ENCODE data around the gene GALNT10. TPM values are rescaled to one million over a fixed set of nuclear protein-coding genes. Genes with fewer than 3 reads are reported as not detected.

GALNT10 gene
- total RNA-seq, 2 donors from 2014 or later: 11.5 to 19.5 TPM

- Histone ChIP-seq H3K27ac (no peak overlapping the region), H3K4me1 (no peaks in the 10 kb centered on the region), H3K36me3 (replicated peaks in 1 of 2; ENCODE audit: insufficient read depth in 1 of 2, low read depth in 2 of 2) (no peaks in the 10 kb centered on the region), H3K4me3 (no peak overlapping the region), H3K9me3 (no peaks in the 10 kb centered on the region), H3K27me3 (no peaks in the 10 kb centered on the region)
- WGBS, 2 donors: 80 to 91% methylated on average over 7 of the region's 7 CpGs
- intact Hi-C loops (cut with DNase I): no loop called here
- DNase-seq: no peak
- TF ChIP-seq POLR2A (IDR thresholded peaks at IDR 0.05) (no peak), CTCF (IDR thresholded peaks at IDR 0.05) (no peak)
- ATAC-seq: no peak
Observed at GRCh38 chr5:154308443-154309370, 118.2 kb downstream of the GALNT10 start.

DNA sequence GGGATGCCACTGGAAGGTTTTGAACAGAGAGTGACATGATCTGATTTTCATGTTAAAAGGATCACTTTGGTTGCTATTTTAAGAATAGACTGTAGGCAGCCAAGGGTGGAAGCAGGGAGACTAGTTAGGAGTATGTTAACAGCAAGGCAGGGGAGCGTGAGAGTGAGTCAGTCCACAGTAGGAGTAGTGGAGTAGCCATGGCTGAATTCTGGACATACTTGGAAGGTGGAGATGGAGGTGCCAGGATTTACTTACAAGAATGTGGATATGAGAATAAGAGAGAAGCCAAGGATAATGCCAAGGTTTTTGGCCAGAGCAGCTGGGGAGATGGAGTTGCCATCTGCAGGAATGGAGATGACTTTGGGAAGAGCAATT lies 118.8 kb downstream of the GALNT10 start:
- Histone ChIP-seq H3K4me1 (no peaks in the 10 kb centered on the region), H3K36me3 (replicated peaks in 1 of 2; ENCODE audit: insufficient read depth in 1 of 2, low read depth in 2 of 2) (no peaks in the 10 kb centered on the region), H3K4me3 (no peak overlapping the region), H3K27me3 (no peaks in the 10 kb centered on the region), H3K9me3 (no peaks in the 10 kb centered on the region), H3K27ac (no peak overlapping the region)
- TF ChIP-seq POLR2A (IDR thresholded peaks at IDR 0.05) (no peak), CTCF (IDR thresholded peaks at IDR 0.05) (no peak)
- intact Hi-C loops (cut with DNase I): no loop called here
- ATAC-seq: no peak
- WGBS, 2 donors: 89 to 94% methylated on average over 1 of the region's 1 CpG
- DNase-seq: no peak

GRCh38 chr5:154309805-154310204 lies 119.3 kb downstream of the GALNT10 start:
- Histone ChIP-seq H3K9me3 (no peaks in the 10 kb centered on the region), H3K36me3 (replicated peaks in 1 of 2; ENCODE audit: insufficient read depth in 1 of 2, low read depth in 2 of 2) (no peaks in the 10 kb centered on the region), H3K27ac (no peak overlapping the region), H3K4me3 (no peak overlapping the region), H3K27me3 (no peaks in the 10 kb centered on the region), H3K4me1 (no peaks in the 10 kb centered on the region)
- intact Hi-C loops (cut with DNase I): no loop called here
- TF ChIP-seq POLR2A (IDR thresholded peaks at IDR 0.05) (no peak), CTCF (IDR thresholded peaks at IDR 0.05) (no peak)
- ATAC-seq: no peak
- 78 to 96% methylated on average over 8 of the region's 8 CpGs for WGBS, 2 donors
- DNase-seq: no peak

GRCh38 chr5:154311362-154311761 lies 120.8 kb downstream of the GALNT10 start:
- Histone ChIP-seq H3K4me3 (no peak overlapping the region), H3K36me3 (replicated peaks in 1 of 2; ENCODE audit: insufficient read depth in 1 of 2, low read depth in 2 of 2) (no peaks in the 10 kb centered on the region), H3K27ac (no peak overlapping the region), H3K27me3 (no peaks in the 10 kb centered on the region), H3K4me1 (peaks cover 13% of the 10 kb centered on the region), H3K9me3 (no peaks in the 10 kb centered on the region)
- ATAC-seq (no peak), DNase-seq (no peak)
- TF ChIP-seq POLR2A (IDR thresholded peaks at IDR 0.05) (no peak), CTCF (IDR thresholded peaks at IDR 0.05) (no peak)
- intact Hi-C loops (cut with DNase I): no loop called here
- WGBS, 2 donors: 86% methylated on average over 5 of the region's 5 CpGs

DNA sequence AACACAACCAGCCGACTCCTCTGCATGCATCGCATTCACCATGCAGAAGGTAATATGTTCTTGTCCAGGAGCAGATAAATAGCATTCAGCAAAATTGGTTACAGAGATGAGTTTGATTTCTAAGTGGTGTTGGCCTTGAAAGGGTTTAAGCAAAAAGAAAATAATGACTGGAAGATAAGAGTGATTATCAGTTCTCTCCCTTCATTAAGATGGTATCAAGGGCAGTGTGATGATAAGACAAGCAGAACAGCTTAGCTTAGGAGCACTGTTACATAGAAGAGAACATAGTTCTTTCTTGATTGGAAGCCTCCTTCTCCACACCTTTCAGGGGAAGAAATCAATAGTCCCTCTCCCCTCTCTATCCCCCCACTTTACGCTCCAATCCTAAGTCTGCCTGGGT lies 121.5 kb downstream of the GALNT10 start:
- no peaks in the 10 kb centered on the region for H3K27me3 ChIP-seq
- H3K36me3 ChIP-seq (replicated peaks in 1 of 2; ENCODE audit: insufficient read depth in 1 of 2, low read depth in 2 of 2): no peaks in the 10 kb centered on the region
- no peaks in the 10 kb centered on the region for H3K9me3 ChIP-seq
- H3K4me3 ChIP-seq: no peak overlapping the region
- TF ChIP-seq CTCF (IDR thresholded peaks at IDR 0.05) (no peak), POLR2A (IDR thresholded peaks at IDR 0.05) (no peak)
- intact Hi-C loops (cut with DNase I): no loop called here
- DNase-seq (no peak), ATAC-seq (no peak)
- H3K4me1 ChIP-seq: peaks cover 19% of the 10 kb centered on the region
- WGBS, 2 donors: 78 to 91% methylated on average over 3 of the region's 3 CpGs
- H3K27ac ChIP-seq: no peak overlapping the region

Measured in body of pancreas (tissue), 4 donors.